Nephron (organoid): ENCODE results near the gene CELF2.

Source experiments
- H3K27ac Mint-ChIP-seq, 3 experiments: 2 replicates each; pipeline ENCODE4 v1.8.0; 2020; ENCODE audit warnings: mixed read lengths in 3 of 3, mild to moderate bottlenecking in 2 of 3, moderate library complexity in 1 of 3
- H3K27me3 Mint-ChIP-seq: 2 replicates; pipeline ENCODE4 v1.8.0; 2021; ENCODE audit warnings: low read depth, mild to moderate bottlenecking, moderate library complexity, mixed read lengths
- H3K36me3 Mint-ChIP-seq: 2 replicates; pipeline ENCODE4 v1.8.0; 2020; ENCODE audit warnings: low read depth, mixed read lengths
- H3K4me1 Mint-ChIP-seq: 2 replicates; pipeline ENCODE4 v1.8.0; 2020; ENCODE audit warnings: mixed read lengths
- H3K4me3 Mint-ChIP-seq, 3 experiments: 2 replicates each; pipeline ENCODE4 v1.8.0; 2020; ENCODE audit warnings: mild to moderate bottlenecking in 3 of 3, mixed read lengths in 3 of 3, moderate library complexity in 2 of 3
- H3K9me3 Mint-ChIP-seq: 2 replicates; pipeline ENCODE4 v1.8.0; 2020; ENCODE audit warnings: mixed read lengths
- CTCF ChIP-seq, 3 experiments: fragments of 200-600 bp; sonication (generic); IDR thresholded peaks; one replicate each; pipeline ENCODE4 v1.5.0; 2021; ENCODE audit warnings: antibody characterized with exemption in 3 of 3; ENCODE audit not compliant: unreplicated experiment in 3 of 3

CELF2 gene

GRCh38 chr10:11286261-11286852 lies 268.7 kb downstream of the CELF2 start:
- H3K4me1 Mint-ChIP-seq = no peaks in the 10 kb centered on the region
- peaks cover 7% of the 10 kb centered on the region for H3K36me3 Mint-ChIP-seq
- no peak overlapping the region for H3K4me3 Mint-ChIP-seq
- H3K27me3 Mint-ChIP-seq = no peaks in the 10 kb centered on the region
- TF ChIP-seq CTCF (IDR thresholded peaks at IDR 0.05; ENCODE audit: unreplicated experiment in 3 of 3) = no peak
- no peaks in the 10 kb centered on the region for H3K9me3 Mint-ChIP-seq
- H3K27ac Mint-ChIP-seq = no peak overlapping the region

GRCh38 chr10:11288302-11288701 lies 270.6 kb downstream of the CELF2 start:
- no peaks in the 10 kb centered on the region for H3K27me3 Mint-ChIP-seq

GRCh38 chr10:11290156-11290890 lies 272.7 kb downstream of the CELF2 start:
- no peaks in the 10 kb centered on the region for H3K9me3 Mint-ChIP-seq
- no peak for TF ChIP-seq CTCF (IDR thresholded peaks at IDR 0.05; ENCODE audit: unreplicated experiment in 3 of 3)
- H3K4me1 Mint-ChIP-seq = peaks cover 5% of the 10 kb centered on the region
- H3K4me3 Mint-ChIP-seq = no peak overlapping the region
- peaks cover 4% of the 10 kb centered on the region for H3K36me3 Mint-ChIP-seq
- H3K27ac Mint-ChIP-seq = no peak overlapping the region
- H3K27me3 Mint-ChIP-seq = no peaks in the 10 kb centered on the region

More at GRCh38 chr10:11288302-11288701, 270.6 kb downstream of the CELF2 start:
- no peak for TF ChIP-seq CTCF (IDR thresholded peaks at IDR 0.05; ENCODE audit: unreplicated experiment in 3 of 3)
- H3K27ac Mint-ChIP-seq = no peak overlapping the region
- H3K4me1 Mint-ChIP-seq = no peaks in the 10 kb centered on the region
- H3K9me3 Mint-ChIP-seq = no peaks in the 10 kb centered on the region
- H3K4me3 Mint-ChIP-seq = no peak overlapping the region
- H3K36me3 Mint-ChIP-seq = peaks cover 4% of the 10 kb centered on the region

GRCh38 chr10:11292576-11293302 lies 275.1 kb downstream of the CELF2 start:
- H3K36me3 Mint-ChIP-seq = peaks cover 4% of the 10 kb centered on the region
- H3K27ac Mint-ChIP-seq = no peak overlapping the region
- peaks cover 5% of the 10 kb centered on the region for H3K4me1 Mint-ChIP-seq
- no peaks in the 10 kb centered on the region for H3K9me3 Mint-ChIP-seq
- H3K27me3 Mint-ChIP-seq = no peaks in the 10 kb centered on the region
- no peak for TF ChIP-seq CTCF (IDR thresholded peaks at IDR 0.05; ENCODE audit: unreplicated experiment in 3 of 3)
- no peak overlapping the region for H3K4me3 Mint-ChIP-seq

GRCh38 chr10:11293332-11293731 lies 275.7 kb downstream of the CELF2 start:
- Mint-ChIP-seq H3K27ac (no peak overlapping the region), H3K4me1 (peaks cover 10% of the 10 kb centered on the region), H3K27me3 (no peaks in the 10 kb centered on the region), H3K36me3 (peaks cover 4% of the 10 kb centered on the region), H3K4me3 (no peak overlapping the region), H3K9me3 (no peaks in the 10 kb centered on the region)
- TF ChIP-seq CTCF (IDR thresholded peaks at IDR 0.05; ENCODE audit: unreplicated experiment in 3 of 3) = no peak
